ENCODE results near the gene CTLA4.

Gene CTLA4

GRCh38 chr2:203867561-203868200 lies at the start of gene CTLA4:
Gene CTLA4 (plus strand): TSS chr2:203867771. CDS start chr2:203867943, 172 bp downstream.
- no peak for DNase-seq (ENCODE audit: low read depth)

- no peak for DNase-seq (ENCODE audit: low read depth)
Observed at GRCh38 chr2:203818656-203819055, 48.9 kb upstream of the CTLA4 start.

- no peak for DNase-seq (ENCODE audit: low read depth)
Observed at GRCh38 chr2:203819434-203820133, 48.0 kb upstream of the CTLA4 start.

- DNase-seq (ENCODE audit: low read depth): no peak
Observed at GRCh38 chr2:203820969-203821368, 46.6 kb upstream of the CTLA4 start.

GRCh38 chr2:203822240-203822639 lies 45.3 kb upstream of the CTLA4 start:
- no peak for DNase-seq (ENCODE audit: low read depth)

- no peak for DNase-seq (ENCODE audit: low read depth)
Observed at GRCh38 chr2:203823173-203823572, 44.4 kb upstream of the CTLA4 start.

- DNase-seq (ENCODE audit: low read depth): no peak
Observed at GRCh38 chr2:203824057-203824456, 43.5 kb upstream of the CTLA4 start.

- no peak for DNase-seq (ENCODE audit: low read depth)
Observed at GRCh38 chr2:203824603-203825002, 43.0 kb upstream of the CTLA4 start.

GRCh38 chr2:203826704-203827103 lies 40.9 kb upstream of the CTLA4 start:
- DNase-seq (ENCODE audit: low read depth): no peak

GRCh38 chr2:203830304-203831055 lies 37.1 kb upstream of the CTLA4 start:
- DNase-seq (ENCODE audit: low read depth): no peak

- DNase-seq (ENCODE audit: low read depth): no peak
Observed at GRCh38 chr2:203835420-203835819, 32.2 kb upstream of the CTLA4 start.

GRCh38 chr2:203835892-203836800 lies 31.4 kb upstream of the CTLA4 start:
- no peak for DNase-seq (ENCODE audit: low read depth)

- DNase-seq (ENCODE audit: low read depth): no peak
Observed at GRCh38 chr2:203840655-203841205, 26.8 kb upstream of the CTLA4 start.

- no peak for DNase-seq (ENCODE audit: low read depth)
Observed at GRCh38 chr2:203841654-203842053, 25.9 kb upstream of the CTLA4 start.

GRCh38 chr2:203842373-203842772 lies 25.2 kb upstream of the CTLA4 start:
- no peak for DNase-seq (ENCODE audit: low read depth)

- no peak for DNase-seq (ENCODE audit: low read depth)
Observed at GRCh38 chr2:203846490-203847105, 21.0 kb upstream of the CTLA4 start.

GRCh38 chr2:203849010-203849409 lies 18.6 kb upstream of the CTLA4 start:
- DNase-seq (ENCODE audit: low read depth): no peak

- DNase-seq (ENCODE audit: low read depth): no peak
Observed at GRCh38 chr2:203852760-203853159, 14.8 kb upstream of the CTLA4 start.

GRCh38 chr2:203853271-203853670 lies 14.3 kb upstream of the CTLA4 start:
- no peak for DNase-seq (ENCODE audit: low read depth)

- no peak for DNase-seq (ENCODE audit: low read depth)
Observed at GRCh38 chr2:203853722-203854121, 13.8 kb upstream of the CTLA4 start.

GRCh38 chr2:203855274-203855673 lies 12.3 kb upstream of the CTLA4 start:
- DNase-seq (ENCODE audit: low read depth): no peak

Measured in activated T-helper 1 cell treated with Interleukin-2 at 50 U/mL for 16 hours (primary cell).